Measurements from ENCODE around the gene EHD3.

Gene EHD3

GRCh38 chr2:31297751-31298150 lies 63.8 kb downstream of the EHD3 start:
- no peaks in the 10 kb centered on the region for H3K4me1 Mint-ChIP-seq
- H3K36me3 Mint-ChIP-seq (ENCODE audit: low read depth): no peaks in the 10 kb centered on the region
- DNase-seq: no peak
- no peak for TF ChIP-seq CTCF (IDR thresholded peaks at IDR 0.05)
- H3K4me3 Mint-ChIP-seq: no peak overlapping the region
- peaks cover 6% of the 10 kb centered on the region for H3K27me3 Mint-ChIP-seq (ENCODE audit: low read depth, poor library complexity)
- H3K9me3 Mint-ChIP-seq: no peaks in the 10 kb centered on the region
- no peak overlapping the region for H3K27ac Mint-ChIP-seq

- Mint-ChIP-seq H3K9me3 (no peaks in the 10 kb centered on the region), H3K4me3 (no peak overlapping the region), H3K27ac (no peak overlapping the region), H3K36me3 (ENCODE audit: low read depth) (no peaks in the 10 kb centered on the region), H3K27me3 (ENCODE audit: low read depth, poor library complexity) (peaks cover 9% of the 10 kb centered on the region), H3K4me1 (no peaks in the 10 kb centered on the region)
- no peak for TF ChIP-seq CTCF (IDR thresholded peaks at IDR 0.05)
- DNase-seq: no peak
These were observed 65.6 kb downstream of the EHD3 start for GRCh38 chr2:31299547-31299946.

- H3K4me3 Mint-ChIP-seq: no peak overlapping the region
- TF ChIP-seq CTCF (IDR thresholded peaks at IDR 0.05): no peak
- peaks cover 10% of the 10 kb centered on the region for H3K27me3 Mint-ChIP-seq (ENCODE audit: low read depth, poor library complexity)
- no peak for DNase-seq
- no peaks in the 10 kb centered on the region for H3K4me1 Mint-ChIP-seq
- H3K9me3 Mint-ChIP-seq: no peaks in the 10 kb centered on the region
- H3K36me3 Mint-ChIP-seq (ENCODE audit: low read depth): no peaks in the 10 kb centered on the region
- H3K27ac Mint-ChIP-seq: no peak overlapping the region
These were observed 66.4 kb downstream of the EHD3 start for GRCh38 chr2:31300309-31300708.

- no peak overlapping the region for H3K27ac Mint-ChIP-seq
- DNase-seq: no peak
These were observed 69.1 kb downstream of the EHD3 start for GRCh38 chr2:31302940-31303563.

GRCh38 chr2:31304816-31305215 lies 70.9 kb downstream of the EHD3 start:
- Mint-ChIP-seq H3K27me3 (ENCODE audit: low read depth, poor library complexity) (peaks cover 22% of the 10 kb centered on the region), H3K9me3 (peaks cover 27% of the 10 kb centered on the region), H3K36me3 (ENCODE audit: low read depth) (no peaks in the 10 kb centered on the region), H3K4me3 (no peak overlapping the region), H3K27ac (no peak overlapping the region), H3K4me1 (no peaks in the 10 kb centered on the region)
- no peak for TF ChIP-seq CTCF (IDR thresholded peaks at IDR 0.05)
- no peak for DNase-seq

More at GRCh38 chr2:31302940-31303563, 69.1 kb downstream of the EHD3 start:
- Mint-ChIP-seq H3K27me3 (ENCODE audit: low read depth, poor library complexity) (peaks cover 17% of the 10 kb centered on the region), H3K9me3 (peaks cover 11% of the 10 kb centered on the region), H3K4me3 (no peak overlapping the region), H3K4me1 (no peaks in the 10 kb centered on the region), H3K36me3 (ENCODE audit: low read depth) (no peaks in the 10 kb centered on the region)
- no peak for TF ChIP-seq CTCF (IDR thresholded peaks at IDR 0.05)

GRCh38 chr2:31312898-31313297 lies 78.9 kb downstream of the EHD3 start:
- TF ChIP-seq CTCF (IDR thresholded peaks at IDR 0.05): no peak
- Mint-ChIP-seq H3K36me3 (ENCODE audit: low read depth) (peaks cover 6% of the 10 kb centered on the region), H3K9me3 (peaks cover 32% of the 10 kb centered on the region), H3K4me3 (no peak overlapping the region), H3K4me1 (no peaks in the 10 kb centered on the region), H3K27me3 (ENCODE audit: low read depth, poor library complexity) (peaks cover 10% of the 10 kb centered on the region), H3K27ac (no peak overlapping the region)
- no peak for DNase-seq

All from nephron progenitor cell (in vitro differentiated cells).